ENCODE data around the gene FOXD2.

FOXD2 gene

DNA sequence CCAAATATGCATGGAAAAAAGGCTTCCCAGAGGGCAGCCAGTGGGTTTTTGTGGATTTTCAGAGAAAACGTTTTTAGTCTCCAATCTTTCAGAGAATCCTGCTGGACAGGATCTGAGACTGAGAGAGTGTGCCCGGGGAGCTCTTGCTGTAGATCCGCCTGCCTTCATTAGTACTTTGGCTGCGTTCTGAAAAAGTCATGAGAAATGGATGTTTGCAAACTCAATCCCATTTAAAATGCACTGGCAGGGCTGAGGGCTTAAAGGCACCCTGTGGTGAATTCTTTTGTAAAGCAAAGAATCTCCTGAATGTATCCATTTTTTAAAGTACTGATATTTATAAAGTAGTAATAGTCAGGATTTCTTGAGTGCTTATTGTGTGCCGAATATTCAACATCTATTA is 22.2 kb downstream of the FOXD2 start:
- DNase-seq (ENCODE audit: low spot score in 2 of 2) (no peak), ATAC-seq (no peak)
- Mint-ChIP-seq H3K9me3 (no peaks in the 10 kb centered on the region), H3K36me3 (no peaks in the 10 kb centered on the region), H3K4me3 (no peak overlapping the region), H3K4me1 (no peaks in the 10 kb centered on the region), H3K27ac (no peak overlapping the region)

DNA sequence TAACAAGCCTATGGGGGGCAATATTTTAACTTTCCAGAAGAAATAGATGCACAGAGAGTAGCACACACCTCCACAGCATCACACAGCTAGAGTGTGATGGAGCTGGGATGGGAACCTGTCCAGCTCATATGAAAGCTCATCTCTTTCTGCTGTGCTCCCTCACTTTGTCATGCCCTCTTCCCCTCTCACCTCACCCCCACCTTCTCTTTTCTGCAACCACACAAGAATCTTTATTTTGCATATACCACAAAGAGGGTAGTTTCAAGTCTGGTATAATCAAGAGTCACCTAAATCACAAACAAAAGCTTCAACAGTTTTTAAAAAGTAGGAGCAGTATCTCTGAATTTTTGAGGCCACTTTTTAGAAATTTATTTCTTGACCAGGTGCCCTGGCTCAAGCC is 22.6 kb downstream of the FOXD2 start:
- ATAC-seq, result peak; percentile 43
- Mint-ChIP-seq H3K36me3 (no peaks in the 10 kb centered on the region), H3K9me3 (no peaks in the 10 kb centered on the region), H3K4me1 (no peaks in the 10 kb centered on the region), H3K4me3 (no peak overlapping the region), H3K27ac (no peak overlapping the region)
- no peak for DNase-seq (ENCODE audit: low spot score in 2 of 2)

DNA sequence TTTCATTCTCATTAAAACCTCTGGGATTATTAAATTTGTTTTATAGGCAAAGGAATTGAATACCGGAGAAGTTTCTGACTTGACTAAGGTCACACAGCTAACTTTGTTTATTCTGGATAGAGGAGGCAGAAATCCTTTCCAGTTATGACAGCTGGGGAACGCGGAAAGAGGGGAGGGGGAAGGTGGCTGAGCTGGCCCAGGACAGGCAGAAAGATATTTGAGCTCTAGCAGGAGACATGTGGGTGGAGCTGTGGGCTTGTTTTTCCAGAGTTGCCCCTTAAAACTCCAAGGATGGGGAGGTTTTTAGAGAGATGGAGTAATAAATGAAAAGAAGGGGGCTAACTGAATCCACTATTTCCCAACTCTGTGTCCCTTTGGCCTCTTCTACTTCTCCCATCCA is 27.8 kb downstream of the FOXD2 start:
- Mint-ChIP-seq H3K4me3 (no peak overlapping the region), H3K36me3 (no peaks in the 10 kb centered on the region), H3K4me1 (no peaks in the 10 kb centered on the region), H3K27ac (no peak overlapping the region), H3K9me3 (no peaks in the 10 kb centered on the region)
- DNase-seq (ENCODE audit: low spot score in 2 of 2) (no peak), ATAC-seq (no peak)

DNA sequence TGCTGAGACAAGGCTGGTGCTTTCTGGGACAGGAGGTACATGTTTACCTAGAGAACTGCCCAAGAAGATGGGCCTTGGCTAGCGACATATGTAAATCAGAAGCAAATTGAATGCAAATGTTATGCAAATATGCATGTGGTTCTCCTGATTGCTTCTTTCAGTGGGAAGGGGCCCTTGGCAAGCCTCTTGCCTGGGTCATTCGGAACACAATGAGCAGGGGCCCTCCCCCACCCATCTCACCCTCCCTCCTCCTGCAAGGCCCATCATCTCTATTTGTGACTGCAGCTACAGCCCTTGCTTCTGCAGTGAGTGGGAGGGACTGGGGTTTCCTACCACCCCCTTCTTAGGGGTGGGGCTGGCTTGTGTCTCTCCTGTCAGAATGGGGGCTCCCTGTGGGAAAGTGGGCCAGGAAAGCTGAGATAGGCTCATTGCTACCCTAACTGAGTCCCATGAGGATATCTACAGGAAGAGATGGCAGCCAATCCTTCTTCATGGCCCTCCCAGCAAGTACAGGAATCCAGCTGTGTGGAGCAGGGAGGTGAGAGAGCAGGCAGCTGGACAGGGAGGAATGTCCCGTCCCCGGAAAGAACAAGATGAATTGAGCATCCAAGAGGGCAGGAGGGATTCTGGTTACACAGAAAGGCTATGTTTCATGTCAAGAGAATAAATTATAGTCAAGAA is 31.0 kb downstream of the FOXD2 start:
- H3K27ac Mint-ChIP-seq, result no peak overlapping the region
- ATAC-seq, result no peak
- no peaks in the 10 kb centered on the region for H3K9me3 Mint-ChIP-seq

GRCh38 chr1:47469390-47469759 is 31.5 kb downstream of the FOXD2 start:
- ATAC-seq (peak; percentile 31), DNase-seq (ENCODE audit: low spot score in 2 of 2) (no peak)
- no peak overlapping the region for H3K27ac Mint-ChIP-seq
- H3K9me3 Mint-ChIP-seq, result no peaks in the 10 kb centered on the region
- H3K4me1 Mint-ChIP-seq, result no peaks in the 10 kb centered on the region
- no peaks in the 10 kb centered on the region for H3K36me3 Mint-ChIP-seq
- no peak overlapping the region for H3K4me3 Mint-ChIP-seq

More for the DNA sequence above, 31.0 kb downstream of the FOXD2 start:
- DNase-seq (ENCODE audit: low spot score in 2 of 2), result no peak
- no peak overlapping the region for H3K4me3 Mint-ChIP-seq
- H3K36me3 Mint-ChIP-seq, result no peaks in the 10 kb centered on the region
- no peaks in the 10 kb centered on the region for H3K4me1 Mint-ChIP-seq

- no peak overlapping the region for H3K27ac Mint-ChIP-seq
- no peaks in the 10 kb centered on the region for H3K9me3 Mint-ChIP-seq
- DNase-seq (ENCODE audit: low spot score in 2 of 2), result no peak
- ATAC-seq, result no peak
- H3K4me1 Mint-ChIP-seq, result no peaks in the 10 kb centered on the region
- H3K36me3 Mint-ChIP-seq, result no peaks in the 10 kb centered on the region
- no peak overlapping the region for H3K4me3 Mint-ChIP-seq
Observed at GRCh38 chr1:47469910-47470309, 32.1 kb downstream of the FOXD2 start.

- no peaks in the 10 kb centered on the region for H3K36me3 Mint-ChIP-seq
- H3K4me1 Mint-ChIP-seq, result no peaks in the 10 kb centered on the region
- H3K9me3 Mint-ChIP-seq, result no peaks in the 10 kb centered on the region
- H3K4me3 Mint-ChIP-seq, result no peak overlapping the region
- ATAC-seq (no peak), DNase-seq (ENCODE audit: low spot score in 2 of 2) (no peak)
- H3K27ac Mint-ChIP-seq, result no peak overlapping the region
Observed at GRCh38 chr1:47471163-47471562, 33.3 kb downstream of the FOXD2 start.

- Mint-ChIP-seq H3K27ac (no peak overlapping the region), H3K4me1 (no peaks in the 10 kb centered on the region), H3K9me3 (no peaks in the 10 kb centered on the region), H3K36me3 (no peaks in the 10 kb centered on the region), H3K4me3 (no peak overlapping the region)
- DNase-seq (ENCODE audit: low spot score in 2 of 2) (no peak), ATAC-seq (no peak)
Observed at GRCh38 chr1:47474278-47475193, 36.7 kb downstream of the FOXD2 start.

- no peak for ATAC-seq
- no peaks in the 10 kb centered on the region for H3K9me3 Mint-ChIP-seq
- no peaks in the 10 kb centered on the region for H3K4me1 Mint-ChIP-seq
- H3K36me3 Mint-ChIP-seq, result no peaks in the 10 kb centered on the region
- no peak overlapping the region for H3K4me3 Mint-ChIP-seq
- H3K27ac Mint-ChIP-seq, result no peak overlapping the region
- no peak for DNase-seq (ENCODE audit: low spot score in 2 of 2)
Observed at GRCh38 chr1:47477595-47478080, 39.8 kb downstream of the FOXD2 start.

- H3K27ac Mint-ChIP-seq, result no peak overlapping the region
- H3K4me1 Mint-ChIP-seq, result no peaks in the 10 kb centered on the region
- no peaks in the 10 kb centered on the region for H3K36me3 Mint-ChIP-seq
- DNase-seq (ENCODE audit: low spot score in 2 of 2) (no peak), ATAC-seq (no peak)
- no peak overlapping the region for H3K4me3 Mint-ChIP-seq
- H3K9me3 Mint-ChIP-seq, result no peaks in the 10 kb centered on the region
Observed at GRCh38 chr1:47478090-47478489, 40.2 kb downstream of the FOXD2 start.

DNA sequence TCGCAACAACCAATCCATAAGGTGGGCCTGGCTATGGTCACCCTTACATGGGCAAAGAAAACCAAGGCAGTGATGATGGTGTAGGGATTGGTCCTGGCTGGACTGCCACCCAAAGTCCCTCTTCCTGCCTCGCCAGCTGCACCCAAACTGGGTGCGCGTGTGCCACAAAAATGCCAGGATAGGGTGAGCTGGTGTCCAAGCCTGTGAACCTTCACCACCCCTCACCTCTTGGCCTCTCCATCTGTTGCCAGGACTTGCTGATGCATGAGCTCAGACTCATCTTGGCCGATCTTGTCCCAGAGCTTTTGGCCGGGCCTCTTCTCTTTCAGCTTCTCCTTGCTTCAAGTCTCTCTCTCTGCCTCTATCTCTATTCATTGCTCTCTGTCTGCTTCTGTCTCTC is 41.8 kb downstream of the FOXD2 start:
- DNase-seq (ENCODE audit: low spot score in 2 of 2), result no peak

DNA sequence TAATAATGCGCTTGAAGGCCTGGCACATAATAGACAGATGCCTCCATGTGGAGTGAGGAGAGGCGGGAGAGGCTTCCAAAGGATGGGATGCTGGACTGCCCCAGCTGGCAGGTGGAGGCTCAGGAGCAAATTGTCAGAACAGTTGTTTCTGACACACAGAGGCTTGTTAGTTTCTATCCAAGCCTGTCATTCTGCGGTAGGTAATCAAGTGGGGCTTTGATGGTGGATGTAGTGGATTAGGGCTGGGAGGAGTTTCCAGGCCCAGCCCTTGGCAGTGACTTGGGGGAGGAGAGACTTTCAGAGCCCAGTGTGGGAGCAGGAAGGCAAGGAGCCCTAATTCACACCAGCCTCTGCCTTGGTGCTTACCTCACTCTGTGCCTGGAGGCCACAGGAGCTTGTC is 44.1 kb downstream of the FOXD2 start:
- DNase-seq (ENCODE audit: low spot score in 2 of 2) (no peak), ATAC-seq (no peak)
- H3K4me3 Mint-ChIP-seq, result no peak overlapping the region
- no peaks in the 10 kb centered on the region for H3K9me3 Mint-ChIP-seq
- H3K4me1 Mint-ChIP-seq, result no peaks in the 10 kb centered on the region
- no peak overlapping the region for H3K27ac Mint-ChIP-seq
- no peaks in the 10 kb centered on the region for H3K36me3 Mint-ChIP-seq

More for the DNA sequence above, 41.8 kb downstream of the FOXD2 start:
- Mint-ChIP-seq H3K9me3 (no peaks in the 10 kb centered on the region), H3K36me3 (no peaks in the 10 kb centered on the region), H3K27ac (no peak overlapping the region), H3K4me1 (no peaks in the 10 kb centered on the region), H3K4me3 (no peak overlapping the region)
- peak; percentile 5 for ATAC-seq

GRCh38 chr1:47482786-47483185 is 44.9 kb downstream of the FOXD2 start:
- Mint-ChIP-seq H3K4me3 (no peak overlapping the region), H3K9me3 (no peaks in the 10 kb centered on the region), H3K36me3 (no peaks in the 10 kb centered on the region), H3K27ac (no peak overlapping the region), H3K4me1 (no peaks in the 10 kb centered on the region)
- DNase-seq (ENCODE audit: low spot score in 2 of 2), result no peak
- ATAC-seq, result no peak

- DNase-seq (ENCODE audit: low spot score in 2 of 2) (no peak), ATAC-seq (no peak)
- Mint-ChIP-seq H3K27ac (no peak overlapping the region), H3K4me3 (no peak overlapping the region), H3K9me3 (no peaks in the 10 kb centered on the region), H3K4me1 (no peaks in the 10 kb centered on the region), H3K36me3 (no peaks in the 10 kb centered on the region)
Observed at GRCh38 chr1:47483651-47484050, 45.8 kb downstream of the FOXD2 start.

GRCh38 chr1:47485817-47486216 is 48.0 kb downstream of the FOXD2 start:
- H3K4me3 Mint-ChIP-seq, result no peak overlapping the region
- H3K27ac Mint-ChIP-seq, result no peak overlapping the region
- H3K36me3 Mint-ChIP-seq, result no peaks in the 10 kb centered on the region
- no peak for ATAC-seq
- DNase-seq (ENCODE audit: low spot score in 2 of 2), result no peak
- H3K9me3 Mint-ChIP-seq, result no peaks in the 10 kb centered on the region
- H3K4me1 Mint-ChIP-seq, result no peaks in the 10 kb centered on the region

GRCh38 chr1:47487332-47487731 is 49.5 kb downstream of the FOXD2 start:
- H3K4me1 Mint-ChIP-seq, result no peaks in the 10 kb centered on the region
- H3K9me3 Mint-ChIP-seq, result no peaks in the 10 kb centered on the region
- H3K36me3 Mint-ChIP-seq, result no peaks in the 10 kb centered on the region
- ATAC-seq (no peak), DNase-seq (ENCODE audit: low spot score in 2 of 2) (no peak)
- no peak overlapping the region for H3K27ac Mint-ChIP-seq
- no peak overlapping the region for H3K4me3 Mint-ChIP-seq
